ENCODE measurements around the gene GRM8.
"Not testable (repeated sequence)": the region's sequence is repeated elsewhere in the genome, so short reads cannot be mapped to it uniquely, and the experiment has no call there.

Gene GRM8

GRCh38 chr7:126882730-126883129 lies 370.0 kb downstream of the GRM8 start:
- H3K4me3 ChIP-seq (ENCODE audit: low read depth, low read length), result not testable (repeated sequence)

GRCh38 chr7:126881908-126882307 lies 370.8 kb downstream of the GRM8 start:
- H3K4me3 ChIP-seq (ENCODE audit: low read depth, low read length), result not testable (repeated sequence)

- TF ChIP-seq CTCF (IDR thresholded peaks at IDR 0.05; ENCODE audit: low read depth, low read length), result no peak
- H3K4me3 ChIP-seq (ENCODE audit: low read depth, low read length), result no peak overlapping the region
Observed at GRCh38 chr7:126881315-126881714, 371.4 kb downstream of the GRM8 start.

GRCh38 chr7:126876536-126876935 lies 376.2 kb downstream of the GRM8 start:
- not testable (repeated sequence) for H3K4me3 ChIP-seq (ENCODE audit: low read depth, low read length)

- no peak overlapping the region for H3K4me3 ChIP-seq (ENCODE audit: low read depth, low read length)
- TF ChIP-seq CTCF (IDR thresholded peaks at IDR 0.05; ENCODE audit: low read depth, low read length), result no peak
Observed at GRCh38 chr7:126856691-126857291, 395.9 kb downstream of the GRM8 start.

- no peak overlapping the region for H3K4me3 ChIP-seq (ENCODE audit: low read depth, low read length)
- no peak for TF ChIP-seq CTCF (IDR thresholded peaks at IDR 0.05; ENCODE audit: low read depth, low read length)
Observed at GRCh38 chr7:126845331-126845730, 407.4 kb downstream of the GRM8 start.

- no peak overlapping the region for H3K4me3 ChIP-seq (ENCODE audit: low read depth, low read length)
- no peak for TF ChIP-seq CTCF (IDR thresholded peaks at IDR 0.05; ENCODE audit: low read depth, low read length)
Observed at GRCh38 chr7:126843883-126844282, 408.9 kb downstream of the GRM8 start.

GRCh38 chr7:126843336-126843735 lies 409.4 kb downstream of the GRM8 start:
- no peak overlapping the region for H3K4me3 ChIP-seq (ENCODE audit: low read depth, low read length)
- TF ChIP-seq CTCF (IDR thresholded peaks at IDR 0.05; ENCODE audit: low read depth, low read length), result no peak

GRCh38 chr7:126842451-126842850 lies 410.3 kb downstream of the GRM8 start:
- no peak for TF ChIP-seq CTCF (IDR thresholded peaks at IDR 0.05; ENCODE audit: low read depth, low read length)
- H3K4me3 ChIP-seq (ENCODE audit: low read depth, low read length), result no peak overlapping the region
